Left ventricle myocardium inferior (tissue), 1 donor: ENCODE measurements around the gene MEGF8. TPM values are rescaled to one million over a fixed set of nuclear protein-coding genes. Genes with fewer than 3 reads are reported as not detected.

Experiments used
- DNase-seq: peaks from one replicate; pipeline ENCODE4 v3.0.0-alpha.2; 2020
- H3K27ac ChIP-seq: fragments of 200-600 bp; replicated peaks from 2 replicates; pipeline ENCODE4 v1.8.0; 2021
- H3K27me3 ChIP-seq: fragments of 200-600 bp; 2 replicates; pipeline ENCODE4 v1.8.0; 2021; ENCODE audit warnings: low read depth
- H3K36me3 ChIP-seq: fragments of 200-600 bp; 2 replicates; pipeline ENCODE4 v1.8.0; 2021
- H3K4me1 ChIP-seq: fragments of 200-600 bp; 2 replicates; pipeline ENCODE4 v1.8.0; 2021
- H3K4me3 ChIP-seq: fragments of 200-600 bp; 2 replicates; pipeline ENCODE4 v1.8.0; 2021; ENCODE audit warnings: mild to moderate bottlenecking, moderate library complexity
- H3K9me3 ChIP-seq: fragments of 200-600 bp; replicated peaks from 2 replicates; pipeline ENCODE4 v1.8.0; 2021
- intact Hi-C: fragments of 100-400 bp; cut with micrococcal nuclease; formaldehyde crosslinking; loops from one replicate; pipeline ENCODE4 v1.11.0; 2022
- total RNA-seq: library from RNA; stranded (reverse); fragmentation: NEBNext Ultra II Directional; extraction: Animal tissue kit (Norgen Biotek cat#: 25700); gene quantifications from one replicate; pipeline ENCODE4 v1.2.1, GENCODE V29; 2021
- TF ChIP-seq, protein P1 (sequence below): fragments of 200-600 bp; IDR thresholded peaks from 2 replicates; pipeline ENCODE4 v1.8.0; 2021; ENCODE audit warnings: antibody characterized with exemption, mild to moderate bottlenecking, borderline replicate concordance
- donor health status: DM: no; HTN: yes; CAD: no; lungs with severe emphysema.

Gene MEGF8
- total RNA-seq, 1 donor from 2014 or later = 34.3 TPM

DNA sequence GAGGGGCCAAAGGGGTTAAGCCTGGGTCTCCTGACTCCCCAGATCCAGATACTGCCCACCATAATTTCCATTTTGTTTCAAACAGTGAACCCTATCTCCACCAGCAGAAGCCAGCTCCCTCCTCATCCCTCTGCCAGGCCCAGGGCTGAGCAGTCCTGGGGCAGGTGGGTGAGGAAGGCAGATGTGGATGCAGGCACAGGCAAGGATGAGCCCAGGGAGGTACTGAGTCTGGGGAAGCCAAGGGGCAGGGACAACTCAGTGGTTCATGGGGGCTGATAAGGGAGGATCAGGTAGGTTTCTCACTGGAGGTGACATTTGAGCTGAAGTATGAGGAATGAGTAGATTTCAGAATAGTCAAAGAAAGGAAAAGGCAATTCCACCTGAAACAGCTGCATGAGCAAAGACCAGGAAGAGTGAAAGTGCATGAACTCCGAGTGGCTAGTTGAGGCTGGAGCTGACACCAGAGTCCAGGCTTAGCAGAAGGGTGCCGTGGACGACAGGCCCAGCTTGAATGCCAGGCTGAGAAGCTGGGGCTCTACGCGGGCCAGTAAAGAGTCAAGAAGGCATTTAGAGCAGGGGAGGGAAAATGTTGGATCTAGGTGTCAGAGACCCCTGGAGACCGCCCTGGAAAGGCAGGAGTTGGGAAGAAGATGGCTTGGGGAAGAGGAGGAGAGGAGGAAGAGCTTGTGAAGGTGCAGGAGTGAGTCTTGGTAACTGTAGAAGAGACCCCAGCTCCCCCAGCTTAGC, 46.1 kb upstream of the MEGF8 start:
- H3K27me3 ChIP-seq = no peaks in the 10 kb centered on the region
- peak overlapping the region; percentile 90 for H3K4me3 ChIP-seq
- intact Hi-C loops = no loop called here
- TF ChIP-seq, protein P1, sequence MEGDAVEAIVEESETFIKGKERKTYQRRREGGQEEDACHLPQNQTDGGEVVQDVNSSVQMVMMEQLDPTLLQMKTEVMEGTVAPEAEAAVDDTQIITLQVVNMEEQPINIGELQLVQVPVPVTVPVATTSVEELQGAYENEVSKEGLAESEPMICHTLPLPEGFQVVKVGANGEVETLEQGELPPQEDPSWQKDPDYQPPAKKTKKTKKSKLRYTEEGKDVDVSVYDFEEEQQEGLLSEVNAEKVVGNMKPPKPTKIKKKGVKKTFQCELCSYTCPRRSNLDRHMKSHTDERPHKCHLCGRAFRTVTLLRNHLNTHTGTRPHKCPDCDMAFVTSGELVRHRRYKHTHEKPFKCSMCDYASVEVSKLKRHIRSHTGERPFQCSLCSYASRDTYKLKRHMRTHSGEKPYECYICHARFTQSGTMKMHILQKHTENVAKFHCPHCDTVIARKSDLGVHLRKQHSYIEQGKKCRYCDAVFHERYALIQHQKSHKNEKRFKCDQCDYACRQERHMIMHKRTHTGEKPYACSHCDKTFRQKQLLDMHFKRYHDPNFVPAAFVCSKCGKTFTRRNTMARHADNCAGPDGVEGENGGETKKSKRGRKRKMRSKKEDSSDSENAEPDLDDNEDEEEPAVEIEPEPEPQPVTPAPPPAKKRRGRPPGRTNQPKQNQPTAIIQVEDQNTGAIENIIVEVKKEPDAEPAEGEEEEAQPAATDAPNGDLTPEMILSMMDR = no peak
- peaks cover 93% of the 10 kb centered on the region for H3K4me1 ChIP-seq
- peaks cover 7% of the 10 kb centered on the region for H3K36me3 ChIP-seq
- no peaks in the 10 kb centered on the region for H3K9me3 ChIP-seq
- no peak for DNase-seq
- H3K27ac ChIP-seq = peak overlapping the region; percentile 98

DNA sequence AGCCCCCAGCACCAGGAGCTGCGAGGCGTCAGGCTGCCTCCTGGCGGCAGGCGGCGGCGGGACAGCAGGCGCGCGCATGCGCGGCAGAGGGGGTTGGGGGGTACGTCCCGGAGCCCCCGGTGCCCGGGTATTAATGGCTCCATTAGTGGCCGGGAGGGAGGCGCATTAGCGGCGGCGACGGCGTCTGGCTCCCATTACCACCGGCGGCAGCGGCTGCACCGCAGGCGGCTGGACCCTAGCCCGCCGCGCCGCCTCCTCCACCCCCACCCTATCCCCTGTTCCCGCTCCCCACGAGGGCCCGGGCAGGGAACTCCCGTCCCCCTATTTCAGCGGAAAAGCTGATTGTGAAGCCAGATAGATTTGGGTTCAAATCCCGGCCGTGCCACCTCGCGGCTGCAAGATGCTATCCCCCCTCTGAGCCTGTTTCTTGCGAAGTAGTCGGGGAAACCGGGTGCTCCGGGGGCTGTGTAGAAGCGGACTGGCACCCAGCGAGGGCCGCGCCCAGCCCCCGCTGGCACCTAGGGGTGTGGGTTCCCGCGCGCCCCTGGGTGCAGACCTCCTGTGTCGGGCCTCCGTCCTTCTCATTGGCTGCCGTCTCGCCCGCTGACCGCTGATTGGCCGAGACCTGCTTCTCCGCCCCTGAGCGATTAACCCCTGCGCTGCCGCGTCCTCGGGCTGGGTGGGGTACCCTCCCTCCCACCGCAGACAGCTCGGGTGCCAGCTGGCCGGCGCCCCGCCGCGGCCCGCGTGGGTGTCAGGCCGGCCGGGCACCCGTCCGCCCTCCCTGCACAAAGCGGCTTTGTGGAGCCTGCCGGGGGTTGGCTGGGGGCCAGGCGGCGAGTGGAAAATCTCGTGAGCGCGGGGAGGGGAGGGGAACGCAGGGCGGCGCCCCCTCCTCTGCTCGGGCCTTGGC, 45.3 kb upstream of the MEGF8 start:
- DNase-seq = peak; percentile 94
- no peaks in the 10 kb centered on the region for H3K9me3 ChIP-seq
- H3K36me3 ChIP-seq = no peaks in the 10 kb centered on the region
- H3K27ac ChIP-seq = peak overlapping the region; percentile 98
- intact Hi-C loops = loop anchor here (5.0 kb wide), 1 partner anchor 38 kb away; the partner anchor contains the start of gene GSK3A
- TF ChIP-seq, protein P1 = peak; percentile 92
- peaks cover 91% of the 10 kb centered on the region for H3K4me1 ChIP-seq
- H3K4me3 ChIP-seq = peak overlapping the region; percentile 90
- H3K27me3 ChIP-seq = no peaks in the 10 kb centered on the region

DNA sequence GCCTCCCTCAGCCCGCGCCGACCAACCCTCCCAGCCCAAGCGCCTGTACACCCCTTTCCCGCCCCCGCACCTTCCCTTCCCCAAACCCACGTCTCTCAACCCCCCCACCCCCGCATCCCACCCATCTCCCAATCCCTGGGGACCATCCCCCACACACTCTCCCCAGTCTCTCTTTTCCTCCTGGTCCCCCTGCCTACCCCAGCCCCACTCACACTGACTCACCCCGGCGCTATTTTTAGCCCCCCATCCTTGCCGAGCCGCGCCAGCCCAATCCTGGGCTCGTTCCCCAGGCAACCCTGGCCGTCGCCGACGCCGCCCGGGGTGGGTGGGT, 44.7 kb upstream of the MEGF8 start:
- Histone ChIP-seq H3K27ac (peak overlapping the region; percentile 98), H3K4me3 (peak overlapping the region; percentile 90), H3K27me3 (no peaks in the 10 kb centered on the region), H3K36me3 (no peaks in the 10 kb centered on the region), H3K4me1 (peaks cover 91% of the 10 kb centered on the region), H3K9me3 (no peaks in the 10 kb centered on the region)
- TF ChIP-seq, protein P1 = no peak
- intact Hi-C loops = loop anchor here (5.0 kb wide), 1 partner anchor 38 kb away; the partner anchor contains the start of gene GSK3A
- DNase-seq = no peak

DNA sequence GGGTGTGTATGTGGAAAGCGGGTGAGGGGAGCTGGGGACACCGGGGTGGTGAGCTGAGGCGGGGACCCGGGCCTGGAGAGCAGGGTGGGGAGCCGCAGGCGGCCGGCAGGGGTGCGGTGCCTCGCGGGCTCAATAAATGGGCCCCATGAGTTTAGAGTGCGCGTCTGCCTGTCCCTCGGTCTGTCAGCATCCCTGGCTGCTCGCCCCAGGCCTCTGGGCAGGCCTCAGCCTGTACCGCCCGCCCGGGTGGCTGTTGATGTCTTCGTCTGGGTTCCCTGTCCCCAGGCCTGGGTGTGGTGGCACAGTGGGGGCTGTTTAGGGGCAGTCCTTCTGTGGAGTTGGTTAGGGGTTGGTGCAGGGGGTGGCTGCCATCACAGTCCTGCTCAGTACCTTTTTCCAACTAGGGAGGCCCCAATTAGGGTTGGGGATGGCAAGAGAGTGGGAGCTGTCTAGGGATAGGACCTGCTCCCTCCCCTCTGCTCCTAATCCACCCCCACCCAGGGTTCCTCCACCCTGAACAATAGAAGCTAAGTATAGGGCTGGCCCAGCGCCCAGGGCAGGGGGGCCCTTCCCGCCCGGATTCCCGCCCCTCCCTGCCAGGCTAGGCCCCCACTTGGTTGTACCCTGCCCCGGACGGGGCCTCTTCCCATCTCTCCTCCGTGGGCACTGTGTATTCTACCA, 44.1 kb upstream of the MEGF8 start:
- Histone ChIP-seq H3K4me1 (peaks cover 91% of the 10 kb centered on the region), H3K4me3 (peak overlapping the region; percentile 90), H3K27me3 (no peaks in the 10 kb centered on the region), H3K27ac (peak overlapping the region; percentile 98), H3K36me3 (no peaks in the 10 kb centered on the region), H3K9me3 (no peaks in the 10 kb centered on the region)
- TF ChIP-seq, protein P1 = peak; percentile 18
- intact Hi-C loops = loop anchor here (5.0 kb wide), 1 partner anchor 39 kb away; the partner anchor contains the start of gene GSK3A
- DNase-seq = peak; percentile 69
